Psoas muscle (tissue), 8 donors: ENCODE data around the gene MAP2K1. TPM values are rescaled to one million over a fixed set of nuclear protein-coding genes. Genes with fewer than 3 reads are reported as not detected.

Experiments used
- ATAC-seq, 4 donors: fragments of 200-7000 bp; cut with Tn5 transposase; one replicate each; pipeline ENCODE4 v1.9.1; 2020; ENCODE audit warnings: moderate library complexity in 3 of 4, mild to moderate bottlenecking in 2 of 4
- DNase-seq, 2 donors: peaks; one replicate each; pipeline ENCODE4 v3.0.0-alpha.2; 2020
- H3K27ac ChIP-seq: fragments of 200-600 bp; one replicate; pipeline ENCODE4 v1.8.0; 2022
- H3K27me3 ChIP-seq, 3 donors: fragments of 200-600 bp in 1 of 3; one replicate each; pipeline versions ENCODE4 v1.6.1 to v1.8.0; 2013 to 2022; ENCODE audit warnings: low read length in 2 of 3, mild to moderate bottlenecking in 2 of 3, moderate library complexity in 1 of 3; ENCODE audit not compliant: insufficient read depth in 3 of 3
- H3K36me3 ChIP-seq, 2 donors: fragments of 200-600 bp in 1 of 2; one replicate each; pipeline versions ENCODE4 v1.6.1 to v1.8.0; 2013 to 2022; ENCODE audit warnings: low read depth in 1 of 2, mild to moderate bottlenecking in 1 of 2, moderate library complexity in 1 of 2; ENCODE audit not compliant: insufficient read depth in 1 of 2
- H3K4me1 ChIP-seq: fragments of 200-600 bp; one replicate; pipeline ENCODE4 v1.8.0; 2022
- H3K4me3 ChIP-seq: fragments of 200-600 bp; one replicate; pipeline ENCODE4 v1.8.0; 2022; ENCODE audit warnings: mild to moderate bottlenecking
- H3K9me3 ChIP-seq: fragments of 200-600 bp; one replicate; pipeline ENCODE4 v1.8.0; 2022
- WGBS, 3 donors: extraction: QIAGEN DNeasy Blood & Tissue Kit; methylation state at CpG; one replicate each; pipeline versions ENCODE4 v1.1.6 to v1.1.7; 2013; 5-methylcytosine and 5-hydroxymethylcytosine counted together
- intact Hi-C, 2 donors: fragments of 100-400 bp; cut with DNase I; formaldehyde crosslinking; loops; one replicate each; pipeline versions ENCODE4 v1.11.0 to v1.14.2; 2022
- polyA plus RNA-seq, 3 donors: library from polyadenylated mRNA; stranded (reverse); fragments of 200-250 nt; gene quantifications; one replicate each; pipeline ENCODE4 v1.2.3, GENCODE V29; 2013
- total RNA-seq, 4 donors: library from RNA; stranded (reverse); fragmentation: NEBNext Ultra II Directional in 2 of 4; extraction: Animal tissue kit (Norgen Biotek cat#: 25700) in 2 of 4; gene quantifications; one replicate each; pipeline versions ENCODE4 v1.2.1 to v1.2.4, GENCODE V29; 2021 to 2023
- TF ChIP-seq, protein P1 (sequence below): fragments of 200-600 bp; IDR thresholded peaks from one replicate; pipeline ENCODE4 v1.8.0; 2022; ENCODE audit warnings: antibody characterized with exemption
- donor health status: healthy with polysubstance abuse.
- donor health status: DM: no; HTN: no; CAD: no; lungs with moderate emphysema.
- donor health status: Bipolar disorder and iron deficiency.
- donor health status: healthy.
- donor health status: DM: yes; HTN: yes; CAD: no.
- donor health status: DM: no; HTN: no; CAD: no.
- donor health status: DM: no; HTN: no; CAD: no.
- donor health status: DM: yes; HTN: yes; CAD: no.

The MAP2K1 gene
- total and polyA plus RNA-seq, 7 donors = 56.3 to 135 (median 66.9) TPM

GRCh38 chr15:66404532-66404931 is 17.8 kb downstream of the MAP2K1 start:
- peak in 2 of 4 donors; percentile 28 to 29 for ATAC-seq
- DNase-seq = no peak
- TF ChIP-seq, protein P1, sequence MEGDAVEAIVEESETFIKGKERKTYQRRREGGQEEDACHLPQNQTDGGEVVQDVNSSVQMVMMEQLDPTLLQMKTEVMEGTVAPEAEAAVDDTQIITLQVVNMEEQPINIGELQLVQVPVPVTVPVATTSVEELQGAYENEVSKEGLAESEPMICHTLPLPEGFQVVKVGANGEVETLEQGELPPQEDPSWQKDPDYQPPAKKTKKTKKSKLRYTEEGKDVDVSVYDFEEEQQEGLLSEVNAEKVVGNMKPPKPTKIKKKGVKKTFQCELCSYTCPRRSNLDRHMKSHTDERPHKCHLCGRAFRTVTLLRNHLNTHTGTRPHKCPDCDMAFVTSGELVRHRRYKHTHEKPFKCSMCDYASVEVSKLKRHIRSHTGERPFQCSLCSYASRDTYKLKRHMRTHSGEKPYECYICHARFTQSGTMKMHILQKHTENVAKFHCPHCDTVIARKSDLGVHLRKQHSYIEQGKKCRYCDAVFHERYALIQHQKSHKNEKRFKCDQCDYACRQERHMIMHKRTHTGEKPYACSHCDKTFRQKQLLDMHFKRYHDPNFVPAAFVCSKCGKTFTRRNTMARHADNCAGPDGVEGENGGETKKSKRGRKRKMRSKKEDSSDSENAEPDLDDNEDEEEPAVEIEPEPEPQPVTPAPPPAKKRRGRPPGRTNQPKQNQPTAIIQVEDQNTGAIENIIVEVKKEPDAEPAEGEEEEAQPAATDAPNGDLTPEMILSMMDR = no peak
- Histone ChIP-seq H3K36me3 (peaks cover 0 to under 1% of the 10 kb centered on the region in 2 donors), H3K27me3 (no peaks in the 10 kb centered on the region), H3K27ac (peak overlapping the region; percentile 30), H3K4me3 (no peak overlapping the region), H3K9me3 (no peaks in the 10 kb centered on the region), H3K4me1 (peaks cover 34% of the 10 kb centered on the region)
- intact Hi-C loops = loop anchor here in 1 of 2 donors (5.0 kb wide), 1 partner anchor 73 kb away; no protein-coding TSS in a partner anchor
- 61 to 65% (median 64%) methylated on average over 7 of the region's 7 CpGs for WGBS, 3 donors

- Histone ChIP-seq H3K27me3 (no peaks in the 10 kb centered on the region), H3K4me3 (no peak overlapping the region), H3K27ac (peak overlapping the region; percentile 30), H3K36me3 (no peaks in the 10 kb centered on the region), H3K9me3 (no peaks in the 10 kb centered on the region), H3K4me1 (peaks cover 32% of the 10 kb centered on the region)
- ATAC-seq = peak; percentile 73 to 84 (median 79)
- DNase-seq = no peak
- 49 to 52% (median 51%) methylated on average over 2 of the region's 2 CpGs for WGBS, 3 donors
- TF ChIP-seq, protein P1 = no peak
- intact Hi-C loops = no loop called here
Observed at GRCh38 chr15:66405007-66405406, 18.3 kb downstream of the MAP2K1 start.

- Histone ChIP-seq H3K36me3 (no peaks in the 10 kb centered on the region), H3K9me3 (no peaks in the 10 kb centered on the region), H3K4me1 (peaks cover 26% of the 10 kb centered on the region), H3K27ac (no peak overlapping the region), H3K4me3 (no peak overlapping the region), H3K27me3 (no peaks in the 10 kb centered on the region)
- intact Hi-C loops = no loop called here
- peak in 1 of 4 donors; percentile 26 for ATAC-seq
- 32 to 43% (median 33%) methylated on average over 3 of the region's 3 CpGs for WGBS, 3 donors
- no peak for DNase-seq
- TF ChIP-seq, protein P1 = no peak
Observed at GRCh38 chr15:66405615-66406014, 18.9 kb downstream of the MAP2K1 start.

DNA sequence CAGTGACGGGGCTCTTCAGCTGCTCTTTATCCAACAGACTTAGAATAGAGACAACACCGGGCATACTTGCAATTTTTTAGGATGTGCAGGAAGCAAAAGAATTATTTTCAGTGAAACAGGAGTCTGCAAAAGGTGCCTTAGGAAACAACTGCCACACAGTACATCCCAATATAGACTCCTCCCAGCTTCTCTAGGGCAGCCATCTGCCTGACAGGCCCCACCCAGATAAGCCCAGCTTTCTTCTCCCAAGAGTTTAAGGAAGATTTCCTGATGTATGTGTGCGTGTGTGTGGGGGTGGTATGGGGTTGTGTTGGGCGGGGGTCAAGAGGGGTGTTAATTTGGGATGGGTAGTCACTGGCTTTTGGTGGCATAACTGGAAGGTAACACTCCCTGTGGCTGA is 21.5 kb downstream of the MAP2K1 start:
- TF ChIP-seq, protein P1 = no peak
- 91 to 94% (median 91%) methylated on average over 4 of the region's 4 CpGs for WGBS, 3 donors
- Histone ChIP-seq H3K4me3 (no peak overlapping the region), H3K9me3 (no peaks in the 10 kb centered on the region), H3K36me3 (no peaks in the 10 kb centered on the region), H3K27ac (no peak overlapping the region), H3K27me3 (no peaks in the 10 kb centered on the region), H3K4me1 (peaks cover 27% of the 10 kb centered on the region)
- intact Hi-C loops = no loop called here
- no peak for ATAC-seq
- DNase-seq = no peak

- peak in 1 of 4 donors; percentile 21 for ATAC-seq
Observed at GRCh38 chr15:66408675-66409282, 22.1 kb downstream of the MAP2K1 start.

More at GRCh38 chr15:66408675-66409282, 22.1 kb downstream of the MAP2K1 start:
- Histone ChIP-seq H3K36me3 (no peaks in the 10 kb centered on the region), H3K27me3 (no peaks in the 10 kb centered on the region), H3K27ac (no peak overlapping the region), H3K4me3 (no peak overlapping the region), H3K9me3 (no peaks in the 10 kb centered on the region), H3K4me1 (peaks cover 27% of the 10 kb centered on the region)
- DNase-seq = no peak
- intact Hi-C loops = no loop called here
- TF ChIP-seq, protein P1 = no peak
- WGBS, 3 donors = 81 to 86% (median 82%) methylated on average over 8 of the region's 8 CpGs
